ENCODE measurements around the gene ULK2.

GRCh38 chr17:19909139-19909538 lies 41.4 kb upstream of the ULK2 start:
- TF ChIP-seq CTCF (IDR thresholded peaks at IDR 0.05; ENCODE audit: low read depth, low read length, poor library complexity, severe bottlenecking): no peak
- TF ChIP-seq EZH2phosphoT487 (IDR thresholded peaks at IDR 0.05; ENCODE audit: borderline replicate concordance, low read length): no peak
